HG02884 (cell line): Measurements from ENCODE around the gene AKR1C1.
"Not testable (repeated sequence)": the region's sequence is repeated elsewhere in the genome, so short reads cannot be mapped to it uniquely, and the experiment has no call there.

Experiments
- ATAC-seq: cut with Tn5 transposase; IDR thresholded peaks from one replicate; pipeline ENCODE4 v1.9.1; 2021; ENCODE audit warnings: mild to moderate bottlenecking, moderate library complexity; ENCODE audit not compliant: unreplicated experiment

Gene AKR1C1

DNA sequence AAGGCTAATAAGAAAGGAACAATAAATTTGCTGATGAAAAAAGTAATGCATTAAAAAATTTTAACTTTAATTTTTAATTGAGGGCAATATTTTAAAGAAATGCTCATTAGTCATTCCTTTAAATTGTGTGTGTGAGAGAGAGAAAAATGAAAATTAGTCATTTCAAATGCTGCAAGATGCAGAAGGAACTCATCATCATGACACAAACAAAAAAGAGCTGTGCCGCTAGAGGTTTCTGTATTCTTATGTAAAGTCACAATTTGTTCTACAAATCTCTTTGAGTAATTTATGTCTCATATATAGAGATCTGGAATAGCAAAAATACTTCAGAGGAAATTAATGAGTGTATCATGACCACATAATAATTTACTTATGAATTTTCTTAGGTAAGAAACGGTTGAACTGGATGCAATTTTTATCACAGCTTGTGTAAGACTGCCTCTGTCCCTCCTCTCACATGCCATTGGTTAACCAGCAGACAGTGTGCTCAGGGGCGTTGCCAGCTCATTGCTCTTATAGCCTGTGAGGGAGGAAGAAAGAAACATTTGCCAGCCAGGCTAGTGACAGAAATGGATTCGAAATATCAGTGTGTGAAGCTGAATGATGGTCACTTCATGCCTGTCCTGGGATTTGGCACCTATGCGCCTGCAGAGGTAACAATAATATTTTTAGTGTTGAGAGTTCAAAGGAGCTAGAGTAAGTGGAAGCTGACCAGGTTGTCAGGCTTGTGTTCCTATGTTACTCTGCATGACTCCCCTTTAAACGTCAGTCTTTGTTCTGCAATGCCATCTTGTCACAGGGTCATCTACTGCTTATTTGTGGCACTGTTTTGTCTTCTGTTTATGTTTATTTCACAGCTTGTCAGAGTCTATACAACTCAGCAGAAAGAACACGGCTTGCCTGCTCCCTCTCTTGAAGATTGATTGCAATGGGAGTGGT lies at the start of gene AKR1C1:
TSS of gene AKR1C1 (plus strand) at position 540 of the 939 bp plus-strand sequence. CDS start at position 570, 30 bp downstream.
- ATAC-seq, result not testable (repeated sequence)

DNA sequence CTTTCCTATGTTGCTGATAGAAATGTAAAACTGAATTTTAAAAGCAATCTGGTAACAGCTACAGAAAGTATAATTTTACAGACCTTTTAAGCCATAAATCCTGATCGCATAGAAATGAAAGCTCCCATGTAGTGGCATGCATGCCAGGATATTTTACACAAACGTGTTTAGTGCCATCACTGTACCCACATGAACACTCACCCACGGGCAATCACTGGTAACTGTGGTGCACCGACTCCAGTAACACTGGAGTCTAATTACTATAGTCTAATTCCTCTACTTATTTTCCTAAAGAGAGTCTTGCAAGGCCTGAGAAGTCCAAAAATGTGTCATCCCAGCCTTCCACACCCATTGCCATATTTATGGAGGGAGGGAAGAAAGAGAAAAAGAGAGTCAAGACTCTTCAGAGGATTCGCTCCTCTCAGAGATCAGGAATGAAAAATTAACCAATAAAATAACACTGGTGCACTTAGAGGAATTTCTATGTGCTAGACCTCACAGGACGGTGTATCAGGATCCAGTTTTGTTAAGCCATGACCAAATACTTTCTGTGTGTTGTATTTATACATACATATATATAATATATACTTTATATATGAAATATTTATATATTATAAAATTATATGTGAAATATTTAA lies 48.9 kb upstream of the AKR1C1 start:
- ATAC-seq, result no peak

DNA sequence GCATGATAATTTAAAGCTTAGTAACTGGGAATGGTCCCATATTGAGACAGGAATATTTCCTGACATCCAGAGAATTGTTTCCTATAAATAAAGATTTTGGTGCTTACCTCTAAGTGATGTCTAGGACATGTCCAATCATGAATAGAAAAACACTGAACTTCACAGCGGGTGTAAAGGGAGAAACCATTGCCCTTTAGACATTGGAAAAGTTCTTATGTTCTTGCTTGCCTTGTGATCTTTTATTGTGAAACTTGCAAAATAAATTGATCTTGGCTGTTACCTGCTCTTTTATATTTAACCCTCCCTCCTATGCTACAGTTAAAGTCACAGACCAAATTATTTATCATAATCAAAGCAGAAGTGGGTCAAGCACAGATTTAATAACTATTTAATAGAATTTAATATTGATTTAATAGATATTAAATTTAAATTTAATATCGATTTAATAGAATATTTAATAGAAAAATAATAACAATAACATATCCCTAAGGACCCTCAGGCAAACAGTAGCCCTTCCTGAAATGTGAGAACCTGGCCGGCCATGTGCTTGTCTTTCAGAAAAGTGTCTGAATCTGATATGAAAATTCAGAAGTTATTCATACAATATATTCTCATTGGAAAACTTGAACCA lies 47.0 kb upstream of the AKR1C1 start:
- no peak for ATAC-seq

GRCh38 chr10:4918236-4918635 lies 45.0 kb upstream of the AKR1C1 start:
- no peak for ATAC-seq

DNA sequence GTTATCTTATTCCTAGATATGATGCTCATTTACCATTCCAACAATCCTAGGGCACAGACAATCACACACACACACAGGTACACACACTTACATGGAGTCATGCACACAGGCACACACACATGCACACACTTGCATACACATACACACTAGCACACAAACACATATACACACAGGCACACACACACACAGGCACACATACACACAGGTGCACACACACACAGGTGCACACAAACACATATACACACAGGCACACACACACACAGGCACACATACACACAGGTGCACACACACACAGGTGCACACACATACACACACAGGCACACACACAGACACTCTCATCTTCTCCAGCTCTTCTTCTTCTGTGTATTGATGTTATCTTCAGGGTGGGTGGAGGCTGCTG lies 38.7 kb upstream of the AKR1C1 start:
- not testable (repeated sequence) for ATAC-seq

GRCh38 chr10:4926400-4926799 lies 36.8 kb upstream of the AKR1C1 start:
- no peak for ATAC-seq

DNA sequence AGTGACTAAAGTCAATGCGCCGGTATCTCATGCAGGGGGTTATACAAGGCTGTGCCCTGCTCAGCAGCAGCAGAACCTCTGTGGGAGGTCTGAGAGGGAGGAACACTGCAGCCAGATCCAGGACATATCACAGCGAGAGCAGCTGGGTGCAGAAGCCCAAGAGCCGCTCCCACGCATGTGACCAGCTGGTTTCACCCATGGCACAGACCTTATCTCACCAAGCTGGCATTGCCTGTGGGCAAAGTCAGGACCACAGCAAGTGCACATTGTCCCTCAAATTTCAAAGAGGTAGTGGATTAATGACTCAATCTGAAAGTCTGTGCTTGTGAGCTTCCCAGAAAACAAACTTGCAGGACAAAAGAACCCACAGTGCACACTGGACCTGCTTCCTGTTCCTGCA lies 31.6 kb upstream of the AKR1C1 start:
- no peak for ATAC-seq

- no peak for ATAC-seq
These were observed 28.7 kb upstream of the AKR1C1 start for GRCh38 chr10:4934391-4934987.

DNA sequence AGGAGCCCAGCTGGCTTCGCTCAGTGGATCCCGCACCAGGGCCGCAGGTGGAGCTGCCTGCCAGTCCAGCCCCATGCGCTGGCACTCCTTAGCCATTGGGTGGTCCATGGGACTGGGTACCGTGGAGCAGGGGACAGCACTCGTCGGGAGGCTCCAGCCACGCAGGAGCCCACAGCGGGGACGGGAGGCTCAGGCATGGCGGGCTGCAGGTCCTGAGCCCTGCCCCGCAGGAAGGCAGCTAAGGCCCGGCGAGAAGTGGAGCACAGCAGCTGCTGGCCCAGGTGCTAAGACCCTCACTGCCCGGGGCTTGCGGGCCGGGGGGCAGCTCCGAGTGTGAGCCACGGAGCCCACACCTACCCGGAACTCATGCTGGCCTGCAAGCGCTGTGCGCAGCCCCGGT lies 25.9 kb upstream of the AKR1C1 start:
- no peak for ATAC-seq

DNA sequence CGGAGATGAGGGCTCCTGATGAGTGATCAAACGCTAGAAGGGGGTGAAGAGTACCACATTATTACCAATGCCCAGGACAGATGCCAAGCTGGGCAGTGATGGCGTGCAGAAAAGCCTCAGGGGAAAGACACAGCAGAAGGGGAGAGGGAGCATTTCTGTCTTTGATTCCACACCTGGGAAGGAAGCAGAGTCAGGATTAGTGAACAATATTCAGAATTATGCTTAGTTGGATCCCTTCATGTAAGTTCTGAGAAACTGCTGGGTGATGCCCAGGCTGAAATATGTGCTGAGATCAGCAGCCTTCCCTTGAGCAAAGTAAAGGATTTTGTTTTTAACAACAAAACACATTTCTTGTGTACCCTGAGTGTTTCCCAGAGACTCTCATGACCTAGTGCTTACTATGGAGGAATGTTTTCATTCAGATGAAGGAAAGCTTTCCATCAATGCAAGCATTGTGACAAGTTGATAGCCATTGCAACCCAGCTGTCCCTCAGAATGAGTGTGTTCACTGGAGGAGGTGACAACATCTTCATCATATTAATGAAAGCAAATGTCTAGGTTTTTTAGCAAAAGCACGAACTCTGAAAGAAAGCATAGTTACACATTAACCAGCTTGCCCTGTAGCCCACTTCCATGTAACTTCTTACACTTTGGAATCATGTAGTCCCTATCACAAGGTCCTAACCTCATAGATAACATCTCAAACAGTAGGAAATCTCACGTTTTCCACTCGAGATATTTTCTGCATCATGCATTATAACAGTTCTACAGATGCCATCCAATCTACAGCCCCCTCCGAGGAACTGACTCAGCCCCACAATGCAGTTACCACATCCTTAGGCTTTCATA lies 23.8 kb upstream of the AKR1C1 start:
- no peak for ATAC-seq

GRCh38 chr10:4940073-4940428 lies 23.2 kb upstream of the AKR1C1 start:
- not testable (repeated sequence) for ATAC-seq

- ATAC-seq, result not testable (repeated sequence)
These were observed 22.3 kb upstream of the AKR1C1 start for GRCh38 chr10:4940909-4941308.

DNA sequence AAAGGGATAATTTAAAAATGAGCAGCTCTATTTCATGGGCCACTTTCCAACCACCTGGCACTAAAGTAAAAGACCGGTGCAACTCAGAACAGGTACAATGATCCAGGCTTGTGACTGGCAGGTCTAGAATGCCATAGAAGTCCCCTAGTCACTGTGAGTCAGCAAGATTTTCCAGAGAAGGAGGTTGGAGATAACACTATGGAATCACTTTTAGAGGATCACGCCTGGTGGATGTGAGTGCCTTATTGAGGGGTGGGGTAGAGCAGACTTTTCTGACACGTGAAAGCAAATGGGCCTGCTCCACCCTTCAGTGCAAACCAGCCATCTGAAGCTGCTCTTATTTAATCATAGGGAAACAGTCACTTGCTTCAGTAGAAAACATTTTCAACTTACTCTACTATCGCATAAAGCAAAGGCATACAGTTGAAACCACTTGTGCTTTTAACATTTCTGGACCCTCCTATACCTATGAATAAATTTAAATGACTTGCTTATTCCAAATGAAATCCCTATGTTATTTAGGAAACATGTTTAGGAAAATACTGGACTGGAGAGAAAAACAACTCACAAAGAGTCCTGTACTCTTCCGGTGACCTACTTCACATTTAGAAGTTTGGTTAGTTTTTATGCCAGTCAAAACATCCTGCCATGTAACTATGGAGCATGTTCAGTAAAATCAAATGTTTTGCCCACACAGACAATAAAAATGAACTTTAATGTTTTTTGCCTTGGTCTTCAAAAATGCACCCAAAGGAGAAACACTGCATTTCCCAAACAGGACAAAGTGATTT lies 21.5 kb upstream of the AKR1C1 start:
- ATAC-seq, result no peak

DNA sequence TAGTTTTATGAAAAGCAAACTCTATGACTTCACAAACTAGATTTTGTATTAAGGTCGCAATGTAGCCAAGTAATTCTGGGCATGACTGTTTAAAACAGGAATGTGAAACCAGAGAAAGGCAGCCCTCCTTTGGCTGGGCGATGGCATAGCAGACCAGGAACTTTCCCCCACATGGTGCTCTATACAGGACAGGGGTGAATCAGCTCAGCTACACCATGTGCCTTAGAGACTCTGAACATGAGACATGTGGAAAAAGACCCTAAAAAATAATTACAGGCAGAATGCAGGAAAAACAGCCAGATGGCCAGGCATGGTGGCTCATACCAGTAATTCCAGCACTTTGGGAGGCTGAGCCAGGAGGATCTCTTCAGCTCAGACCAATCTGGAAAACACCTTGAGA lies 20.3 kb upstream of the AKR1C1 start:
- not testable (repeated sequence) for ATAC-seq

GRCh38 chr10:4943416-4943815 lies 19.8 kb upstream of the AKR1C1 start:
- ATAC-seq, result not testable (repeated sequence)

DNA sequence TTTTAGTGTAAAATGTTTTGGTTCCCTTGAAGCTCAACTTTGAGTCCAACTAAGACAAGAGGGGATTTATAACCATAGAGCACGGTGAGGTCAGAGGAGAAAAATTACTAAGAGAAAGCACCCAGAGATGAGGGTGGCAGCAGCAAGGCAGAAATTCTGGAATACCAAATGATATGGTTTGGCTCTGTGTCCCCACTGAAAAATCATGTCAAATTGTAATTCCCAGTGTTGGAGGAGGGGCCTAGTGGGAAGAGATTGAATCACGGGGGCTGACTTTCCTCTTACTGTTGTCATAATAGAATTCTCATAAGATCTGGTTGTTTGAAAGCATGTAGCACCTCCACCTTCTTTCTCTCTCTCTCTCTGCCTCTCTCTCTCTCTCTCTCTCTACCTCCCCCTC lies 19.4 kb upstream of the AKR1C1 start:
- ATAC-seq, result no peak

DNA sequence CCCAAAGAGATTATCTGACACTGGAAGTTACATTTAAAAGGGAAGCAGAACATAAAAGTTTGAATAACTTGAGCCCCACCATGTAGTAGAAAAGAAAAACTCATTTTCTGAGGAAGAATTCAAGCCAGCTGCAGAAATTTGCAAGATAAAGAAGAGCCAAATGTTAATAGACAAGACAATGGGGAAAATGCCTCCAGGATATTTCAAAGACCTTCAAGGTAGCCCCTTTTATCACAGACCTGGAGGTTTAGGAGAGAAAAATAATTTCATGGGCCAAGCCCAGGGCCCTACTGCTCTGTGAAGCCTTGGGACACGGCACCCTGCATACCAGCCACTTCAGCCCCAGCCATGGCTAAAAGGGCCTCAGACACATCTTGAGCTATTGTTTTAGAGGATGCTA lies 18.4 kb upstream of the AKR1C1 start:
- ATAC-seq, result no peak

DNA sequence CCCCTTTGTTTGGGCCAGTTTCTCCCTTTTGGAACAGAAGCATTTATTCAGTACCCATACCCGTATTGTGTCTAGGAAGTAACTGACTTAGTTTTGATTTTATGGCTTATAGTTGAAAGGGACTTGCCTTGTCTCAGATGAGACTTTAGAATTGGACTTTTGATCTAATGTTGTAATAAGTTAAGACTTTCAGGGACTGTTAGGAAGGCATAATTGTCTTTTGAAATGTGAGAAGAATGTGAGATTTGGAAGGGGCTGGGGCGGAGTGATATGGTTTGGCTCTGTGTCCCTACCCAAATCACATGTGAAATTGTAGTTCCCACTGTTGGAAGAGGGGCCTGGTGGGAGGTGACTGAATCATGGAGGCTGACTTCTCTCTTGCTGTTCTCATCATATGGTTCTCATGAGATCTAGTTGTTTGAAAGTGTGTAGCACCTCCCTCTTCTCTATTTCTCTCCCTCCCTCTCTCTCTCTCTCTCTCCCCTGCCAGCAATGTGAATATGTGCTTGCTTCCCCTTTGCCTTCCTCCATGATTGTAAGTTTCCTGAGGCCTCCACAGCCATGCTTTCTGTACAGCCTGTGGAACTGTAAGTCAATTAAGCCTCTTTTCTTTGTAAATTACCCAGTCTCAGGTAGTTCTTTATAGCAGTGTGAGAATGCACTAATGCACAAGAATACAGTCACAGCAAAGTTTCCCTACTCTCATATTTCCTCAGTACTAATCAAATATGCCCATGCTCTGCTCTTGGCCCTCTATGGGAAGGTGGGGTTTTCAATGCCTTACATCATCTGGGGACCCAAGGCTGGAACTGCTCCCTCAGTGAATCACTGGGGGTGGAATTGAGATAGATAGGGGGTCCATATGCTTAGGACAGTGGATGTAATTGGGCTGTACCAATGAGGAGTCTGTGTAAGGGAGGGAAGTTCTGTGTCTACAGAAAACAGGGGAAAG lies 17.2 kb upstream of the AKR1C1 start:
- no peak for ATAC-seq
